Measurements from ENCODE around the gene P3H4. TPM values are rescaled to one million over a fixed set of nuclear protein-coding genes. Genes with fewer than 3 reads are reported as not detected.

Gene P3H4
- total and polyA plus RNA-seq, 10 of the 15 experiments (the other 5 are each of a cell fraction or from before 2014, with no cell fraction given) = 0.32 to 1.1 (median 0.64) TPM; not detected in 1

DNA sequence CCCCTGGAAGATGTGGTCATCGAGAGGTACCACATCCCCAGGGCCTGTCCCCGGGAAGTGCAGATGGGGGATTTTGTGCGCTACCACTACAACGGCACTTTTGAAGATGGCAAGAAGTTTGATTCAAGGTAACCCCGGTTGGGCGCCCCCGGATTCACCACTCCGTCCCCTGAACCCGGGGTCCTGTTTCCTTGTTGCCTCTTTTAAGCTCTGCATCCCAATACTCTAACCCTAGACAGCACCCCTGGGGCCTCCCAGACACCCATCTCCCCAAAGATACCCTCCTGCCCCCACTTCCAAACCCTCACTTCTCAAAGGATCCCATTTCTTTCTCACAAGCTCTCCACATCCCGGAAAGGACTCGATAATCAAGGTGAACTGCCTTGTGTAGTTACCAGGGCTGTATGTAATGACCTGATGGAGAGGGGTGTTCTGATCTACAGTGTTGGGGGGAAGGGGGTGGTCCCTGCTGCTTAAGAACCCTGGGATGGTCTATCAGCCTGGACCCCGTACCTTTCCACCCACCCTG lies 1.5 kb upstream of the P3H4 start:
- H3K79me2 ChIP-seq (ENCODE audit: control insufficient read depth, insufficient read depth, low read length) = no peaks in the 10 kb centered on the region
- no peak overlapping the region for H3K4me2 ChIP-seq (ENCODE audit: control insufficient read depth, insufficient read depth)
- no peak overlapping the region for H2AFZ ChIP-seq (ENCODE audit: control insufficient read depth, low read depth, low read length)
- H3K9me3 ChIP-seq (replicated peaks; ENCODE audit: control insufficient read depth, insufficient read depth, low read length) = no peaks in the 10 kb centered on the region
- intact Hi-C loops (cut with micrococcal nuclease; ENCODE audit: unreplicated experiment) (no loop called here), in situ Hi-C loops (cut with MboI) (no loop called here)
- BruUV-seq (replicated peaks) = no TSS peak
- no peaks in the 10 kb centered on the region for H3K36me3 ChIP-seq (ENCODE audit: control insufficient read depth in 2 of 2, insufficient read depth in 2 of 2, low read length in 1 of 2)
- ChIA-PET CTCF (no interaction called here), RAD21 (ENCODE audit: unreplicated experiment) (no interaction called here), SMC1A (ENCODE audit: uncharacterized antibody, unreplicated experiment) (interaction anchor here (0.6 kb wide), 1 partner anchor 120 kb away, joined by 3 read pairs; no protein-coding TSS in a partner anchor), POLR2A (no interaction called here)
- H3K4me1 ChIP-seq (ENCODE audit: control insufficient read depth, insufficient read depth, low read length) = peaks cover 8% of the 10 kb centered on the region; the same call in 1 of the 2 replicates
- no peak overlapping the region for H3K27ac ChIP-seq (ENCODE audit: control insufficient read depth, insufficient read depth)
- no peak overlapping the region for H3K9ac ChIP-seq (ENCODE audit: control insufficient read depth, insufficient read depth, low read length)
- 70% methylated on average over 12 of the region's 12 CpGs for WGBS (ENCODE audit: insufficient coverage, insufficient replicate concordance, low lambda C conversion rate, missing lambda C conversion rate)
- H3K27me3 ChIP-seq (replicated peaks in 1 of 2; ENCODE audit: control insufficient read depth in 2 of 2, insufficient read depth in 2 of 2, low read length in 1 of 2) = peaks cover 0 to 7% of the 10 kb centered on the region in 2 experiments; a peak in 3 of 4 replicates
- ATAC-seq (no peak), FAIRE-seq (no peak), DNase-seq (ENCODE audit: low read depth, low spot score) (no peak)
- no peaks in the 10 kb centered on the region; the same call in 1 of the 2 replicates for H4K20me1 ChIP-seq (ENCODE audit: control insufficient read depth, insufficient read depth)
- no peak overlapping the region for H3K4me3 ChIP-seq
- TF ChIP-seq RFX5 (IDR thresholded peaks at IDR 0.05; ENCODE audit: low read depth, low read length) (no peak), TBL1XR1 (IDR thresholded peaks at IDR 0.05; ENCODE audit: low read depth, low read length) (no peak)
- TF ChIP-seq, protein P1, sequence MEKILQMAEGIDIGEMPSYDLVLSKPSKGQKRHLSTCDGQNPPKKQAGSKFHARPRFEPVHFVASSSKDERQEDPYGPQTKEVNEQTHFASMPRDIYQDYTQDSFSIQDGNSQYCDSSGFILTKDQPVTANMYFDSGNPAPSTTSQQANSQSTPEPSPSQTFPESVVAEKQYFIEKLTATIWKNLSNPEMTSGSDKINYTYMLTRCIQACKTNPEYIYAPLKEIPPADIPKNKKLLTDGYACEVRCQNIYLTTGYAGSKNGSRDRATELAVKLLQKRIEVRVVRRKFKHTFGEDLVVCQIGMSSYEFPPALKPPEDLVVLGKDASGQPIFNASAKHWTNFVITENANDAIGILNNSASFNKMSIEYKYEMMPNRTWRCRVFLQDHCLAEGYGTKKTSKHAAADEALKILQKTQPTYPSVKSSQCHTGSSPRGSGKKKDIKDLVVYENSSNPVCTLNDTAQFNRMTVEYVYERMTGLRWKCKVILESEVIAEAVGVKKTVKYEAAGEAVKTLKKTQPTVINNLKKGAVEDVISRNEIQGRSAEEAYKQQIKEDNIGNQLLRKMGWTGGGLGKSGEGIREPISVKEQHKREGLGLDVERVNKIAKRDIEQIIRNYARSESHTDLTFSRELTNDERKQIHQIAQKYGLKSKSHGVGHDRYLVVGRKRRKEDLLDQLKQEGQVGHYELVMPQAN (conservative IDR thresholded peaks at IDR 0.05) = no peak

Data from GM12878 (cell line).